ENCODE data around the gene BCKDK. TPM values are rescaled to one million over a fixed set of nuclear protein-coding genes. Genes with fewer than 3 reads are reported as not detected.
"Not testable (repeated sequence)": the region's sequence is repeated elsewhere in the genome, so short reads cannot be mapped to it uniquely, and the experiment has no call there.

The BCKDK gene
- total RNA-seq, 1 experiment from 2014 or later: 60.4 TPM

- Histone ChIP-seq H3K9me3 (ENCODE audit: control insufficient read depth, insufficient read depth, low read depth, low read length) (no peaks in the 10 kb centered on the region), H3K27me3 (ENCODE audit: control insufficient read depth, insufficient read depth, low read length) (no peaks in the 10 kb centered on the region), H3K27ac (ENCODE audit: low read length) (no peak overlapping the region), H3K36me3 (ENCODE audit: control insufficient read depth, insufficient read depth, low read length) (no peaks in the 10 kb centered on the region), H3K4me3 (ENCODE audit: low read depth in 2 of 2, low read length in 2 of 2) (no peak overlapping the region), H3K4me1 (ENCODE audit: control insufficient read depth, insufficient read depth, low read length) (peaks cover 3% of the 10 kb centered on the region; the same call in 1 of the 2 replicates)
- ChIA-PET CTCF (interaction anchor here (1.0 kb wide), 1 partner anchor 233 kb away, joined by 3 read pairs; no protein-coding TSS in a partner anchor), POLR2A (interaction anchor here (1.0 kb wide), 1 partner anchor 17 kb away, joined by 10 read pairs; the partner anchor contains the start of gene KAT8)
- no peak for ATAC-seq
- intact Hi-C loops (cut with micrococcal nuclease; ENCODE audit: unreplicated experiment): loop anchor here (5.0 to 10.0 kb wide), 3 partner anchors 65 to 148 kb away; partner anchors contain the start of genes HSD3B7 and STX4
- no TSS peak for BruUV-seq (replicated peaks)
- in situ Hi-C loops (cut with HindIII; ENCODE audit: low pct_unique_long_range_greater_than_20kb, low sequenced_read_pairs): no loop called here
- TF ChIP-seq POLR2AphosphoS5 (IDR thresholded peaks at IDR 0.05; ENCODE audit: low read depth, low read length): no peak
- TF ChIP-seq CTCF (IDR thresholded peaks at IDR 0.05): no peak
- TF ChIP-seq TCF7L2 (IDR thresholded peaks at IDR 0.05; ENCODE audit: low read depth, low read length): no peak
- TF ChIP-seq REST (IDR thresholded peaks at IDR 0.05; ENCODE audit: insufficient read depth in 1 of 2, low read depth in 2 of 2, low read length in 1 of 2): no peak
- TF ChIP-seq SIN3A (IDR thresholded peaks at IDR 0.05; ENCODE audit: borderline replicate concordance, insufficient read depth, low read depth, low read length): no peak
- DNase-seq (ENCODE audit: low read depth, low spot score): no peak
Measured at GRCh38 chr16:31099860-31100638, 8.1 kb upstream of the BCKDK start.

- ChIA-PET CTCF (interaction anchor here (0.6 to 1.0 kb wide), 2 partner anchors 106 to 232 kb away, joined by 3 to 4 read pairs; no protein-coding TSS in a partner anchor), POLR2A (interaction anchor here (0.7 to 1.0 kb wide), 2 partner anchors 16 to 683 kb away, joined by 10 to 11 read pairs; partner anchors contain the start of gene KAT8)
- H3K4me1 ChIP-seq (ENCODE audit: control insufficient read depth, insufficient read depth, low read length); H3K4me3 ChIP-seq (ENCODE audit: low read depth in 2 of 2, low read length in 2 of 2); H3K36me3 ChIP-seq (ENCODE audit: control insufficient read depth, insufficient read depth, low read length); BruUV-seq (replicated peaks); H3K9me3 ChIP-seq (ENCODE audit: control insufficient read depth, insufficient read depth, low read depth, low read length); H3K27ac ChIP-seq (ENCODE audit: low read length); in situ Hi-C loops (cut with HindIII; ENCODE audit: low pct_unique_long_range_greater_than_20kb, low sequenced_read_pairs); DNase-seq (ENCODE audit: low read depth, low spot score); intact Hi-C loops (cut with micrococcal nuclease; ENCODE audit: unreplicated experiment); ATAC-seq; H3K27me3 ChIP-seq (ENCODE audit: control insufficient read depth, insufficient read depth, low read length): not testable (repeated sequence)
Measured at GRCh38 chr16:31100876-31101641, 7.1 kb upstream of the BCKDK start.
